ENCODE measurements around the gene PRR15L. TPM values are rescaled to one million over a fixed set of nuclear protein-coding genes. Genes with fewer than 3 reads are reported as not detected.

PRR15L gene
- total and polyA plus RNA-seq, 2 experiments from 2014 or later: 0.57 TPM; not detected in 1

DNA sequence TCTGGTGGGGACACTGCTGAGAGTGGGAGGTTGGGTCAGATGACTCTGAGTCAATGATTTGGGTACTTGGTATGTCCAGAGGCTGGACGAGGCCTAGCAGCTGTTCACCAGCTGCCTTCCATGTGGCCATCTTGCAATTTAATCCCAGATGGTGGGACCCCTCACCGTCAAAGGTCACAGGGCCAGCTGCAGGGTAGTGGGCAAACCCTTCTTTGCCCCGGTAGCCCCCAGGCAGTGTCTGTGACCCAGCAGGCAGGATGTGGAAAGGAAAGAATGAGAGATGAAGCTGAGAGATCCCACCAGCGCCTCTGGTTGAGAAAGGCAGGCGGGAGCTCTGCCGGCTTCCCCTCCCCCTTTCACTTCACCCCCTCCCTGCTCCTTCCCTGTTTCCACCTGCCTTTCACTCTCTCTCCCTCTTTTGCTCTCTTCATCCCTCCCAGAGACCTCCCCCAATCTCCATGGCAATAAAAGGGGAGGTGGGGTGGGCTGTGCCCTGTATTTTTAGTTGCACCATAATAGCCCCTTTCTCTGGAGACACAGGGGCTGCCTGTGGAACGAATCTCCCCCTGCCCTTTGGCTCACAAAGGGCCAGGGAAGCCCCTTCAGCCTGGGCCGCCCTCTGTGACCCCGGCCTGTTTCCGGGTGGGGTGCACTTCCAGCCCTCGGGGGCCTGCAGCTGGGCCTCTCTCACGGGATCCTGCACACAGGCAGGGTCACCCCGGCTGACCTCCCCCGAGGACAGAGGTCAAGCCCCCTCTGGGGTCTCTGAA, 33.5 kb upstream of the PRR15L start (continued):
- TF ChIP-seq, protein P1, sequence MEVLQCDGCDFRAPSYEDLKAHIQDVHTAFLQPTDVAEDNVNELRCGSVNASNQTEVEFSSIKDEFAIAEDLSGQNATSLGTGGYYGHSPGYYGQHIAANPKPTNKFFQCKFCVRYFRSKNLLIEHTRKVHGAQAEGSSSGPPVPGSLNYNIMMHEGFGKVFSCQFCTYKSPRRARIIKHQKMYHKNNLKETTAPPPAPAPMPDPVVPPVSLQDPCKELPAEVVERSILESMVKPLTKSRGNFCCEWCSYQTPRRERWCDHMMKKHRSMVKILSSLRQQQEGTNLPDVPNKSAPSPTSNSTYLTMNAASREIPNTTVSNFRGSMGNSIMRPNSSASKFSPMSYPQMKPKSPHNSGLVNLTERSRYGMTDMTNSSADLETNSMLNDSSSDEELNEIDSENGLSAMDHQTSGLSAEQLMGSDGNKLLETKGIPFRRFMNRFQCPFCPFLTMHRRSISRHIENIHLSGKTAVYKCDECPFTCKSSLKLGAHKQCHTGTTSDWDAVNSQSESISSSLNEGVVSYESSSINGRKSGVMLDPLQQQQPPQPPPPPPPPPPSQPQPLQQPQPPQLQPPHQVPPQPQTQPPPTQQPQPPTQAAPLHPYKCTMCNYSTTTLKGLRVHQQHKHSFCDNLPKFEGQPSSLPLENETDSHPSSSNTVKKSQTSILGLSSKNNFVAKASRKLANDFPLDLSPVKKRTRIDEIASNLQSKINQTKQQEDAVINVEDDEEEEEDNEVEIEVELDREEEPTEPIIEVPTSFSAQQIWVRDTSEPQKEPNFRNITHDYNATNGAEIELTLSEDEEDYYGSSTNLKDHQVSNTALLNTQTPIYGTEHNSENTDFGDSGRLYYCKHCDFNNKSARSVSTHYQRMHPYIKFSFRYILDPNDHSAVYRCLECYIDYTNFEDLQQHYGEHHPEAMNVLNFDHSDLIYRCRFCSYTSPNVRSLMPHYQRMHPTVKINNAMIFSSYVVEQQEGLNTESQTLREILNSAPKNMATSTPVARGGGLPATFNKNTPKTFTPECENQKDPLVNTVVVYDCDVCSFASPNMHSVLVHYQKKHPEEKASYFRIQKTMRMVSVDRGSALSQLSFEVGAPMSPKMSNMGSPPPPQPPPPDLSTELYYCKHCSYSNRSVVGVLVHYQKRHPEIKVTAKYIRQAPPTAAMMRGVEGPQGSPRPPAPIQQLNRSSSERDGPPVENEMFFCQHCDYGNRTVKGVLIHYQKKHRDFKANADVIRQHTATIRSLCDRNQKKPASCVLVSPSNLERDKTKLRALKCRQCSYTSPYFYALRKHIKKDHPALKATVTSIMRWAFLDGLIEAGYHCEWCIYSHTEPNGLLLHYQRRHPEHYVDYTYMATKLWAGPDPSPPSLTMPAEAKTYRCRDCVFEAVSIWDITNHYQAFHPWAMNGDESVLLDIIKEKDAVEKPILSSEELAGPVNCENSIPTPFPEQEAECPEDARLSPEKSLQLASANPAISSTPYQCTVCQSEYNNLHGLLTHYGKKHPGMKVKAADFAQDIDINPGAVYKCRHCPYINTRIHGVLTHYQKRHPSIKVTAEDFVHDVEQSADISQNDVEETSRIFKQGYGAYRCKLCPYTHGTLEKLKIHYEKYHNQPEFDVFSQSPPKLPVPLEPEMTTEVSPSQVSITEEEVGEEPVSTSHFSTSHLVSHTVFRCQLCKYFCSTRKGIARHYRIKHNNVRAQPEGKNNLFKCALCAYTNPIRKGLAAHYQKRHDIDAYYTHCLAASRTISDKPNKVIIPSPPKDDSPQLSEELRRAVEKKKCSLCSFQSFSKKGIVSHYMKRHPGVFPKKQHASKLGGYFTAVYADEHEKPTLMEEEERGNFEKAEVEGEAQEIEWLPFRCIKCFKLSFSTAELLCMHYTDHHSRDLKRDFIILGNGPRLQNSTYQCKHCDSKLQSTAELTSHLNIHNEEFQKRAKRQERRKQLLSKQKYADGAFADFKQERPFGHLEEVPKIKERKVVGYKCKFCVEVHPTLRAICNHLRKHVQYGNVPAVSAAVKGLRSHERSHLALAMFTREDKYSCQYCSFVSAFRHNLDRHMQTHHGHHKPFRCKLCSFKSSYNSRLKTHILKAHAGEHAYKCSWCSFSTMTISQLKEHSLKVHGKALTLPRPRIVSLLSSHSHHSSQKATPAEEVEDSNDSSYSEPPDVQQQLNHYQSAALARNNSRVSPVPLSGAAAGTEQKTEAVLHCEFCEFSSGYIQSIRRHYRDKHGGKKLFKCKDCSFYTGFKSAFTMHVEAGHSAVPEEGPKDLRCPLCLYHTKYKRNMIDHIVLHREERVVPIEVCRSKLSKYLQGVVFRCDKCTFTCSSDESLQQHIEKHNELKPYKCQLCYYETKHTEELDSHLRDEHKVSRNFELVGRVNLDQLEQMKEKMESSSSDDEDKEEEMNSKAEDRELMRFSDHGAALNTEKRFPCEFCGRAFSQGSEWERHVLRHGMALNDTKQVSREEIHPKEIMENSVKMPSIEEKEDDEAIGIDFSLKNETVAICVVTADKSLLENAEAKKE (CRISPR knock-in tag; IDR thresholded peaks at IDR 0.05): no peak
- TF ChIP-seq, protein P2, sequence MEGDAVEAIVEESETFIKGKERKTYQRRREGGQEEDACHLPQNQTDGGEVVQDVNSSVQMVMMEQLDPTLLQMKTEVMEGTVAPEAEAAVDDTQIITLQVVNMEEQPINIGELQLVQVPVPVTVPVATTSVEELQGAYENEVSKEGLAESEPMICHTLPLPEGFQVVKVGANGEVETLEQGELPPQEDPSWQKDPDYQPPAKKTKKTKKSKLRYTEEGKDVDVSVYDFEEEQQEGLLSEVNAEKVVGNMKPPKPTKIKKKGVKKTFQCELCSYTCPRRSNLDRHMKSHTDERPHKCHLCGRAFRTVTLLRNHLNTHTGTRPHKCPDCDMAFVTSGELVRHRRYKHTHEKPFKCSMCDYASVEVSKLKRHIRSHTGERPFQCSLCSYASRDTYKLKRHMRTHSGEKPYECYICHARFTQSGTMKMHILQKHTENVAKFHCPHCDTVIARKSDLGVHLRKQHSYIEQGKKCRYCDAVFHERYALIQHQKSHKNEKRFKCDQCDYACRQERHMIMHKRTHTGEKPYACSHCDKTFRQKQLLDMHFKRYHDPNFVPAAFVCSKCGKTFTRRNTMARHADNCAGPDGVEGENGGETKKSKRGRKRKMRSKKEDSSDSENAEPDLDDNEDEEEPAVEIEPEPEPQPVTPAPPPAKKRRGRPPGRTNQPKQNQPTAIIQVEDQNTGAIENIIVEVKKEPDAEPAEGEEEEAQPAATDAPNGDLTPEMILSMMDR (conservative IDR thresholded peaks at IDR 0.05; ENCODE audit: low read depth in 2 of 2): no peak
- no peak for TF ChIP-seq ZNF331 (CRISPR knock-in tag; IDR thresholded peaks at IDR 0.05; ENCODE audit: low read depth)
- TF ChIP-seq, protein P3, sequence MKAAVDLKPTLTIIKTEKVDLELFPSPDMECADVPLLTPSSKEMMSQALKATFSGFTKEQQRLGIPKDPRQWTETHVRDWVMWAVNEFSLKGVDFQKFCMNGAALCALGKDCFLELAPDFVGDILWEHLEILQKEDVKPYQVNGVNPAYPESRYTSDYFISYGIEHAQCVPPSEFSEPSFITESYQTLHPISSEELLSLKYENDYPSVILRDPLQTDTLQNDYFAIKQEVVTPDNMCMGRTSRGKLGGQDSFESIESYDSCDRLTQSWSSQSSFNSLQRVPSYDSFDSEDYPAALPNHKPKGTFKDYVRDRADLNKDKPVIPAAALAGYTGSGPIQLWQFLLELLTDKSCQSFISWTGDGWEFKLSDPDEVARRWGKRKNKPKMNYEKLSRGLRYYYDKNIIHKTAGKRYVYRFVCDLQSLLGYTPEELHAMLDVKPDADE (IDR thresholded peaks at IDR 0.05): no peak
- TF ChIP-seq POLR2AphosphoS5 (IDR thresholded peaks at IDR 0.05; ENCODE audit: low read depth): no peak
- no peak for TF ChIP-seq STAT1 (IDR thresholded peaks at IDR 0.05; ENCODE audit: unreplicated experiment)
- no peak for TF ChIP-seq EZH2phosphoT487 (IDR thresholded peaks at IDR 0.05; ENCODE audit: unreplicated experiment)
- TF ChIP-seq NANOG (IDR thresholded peaks at IDR 0.05; ENCODE audit: borderline replicate concordance): no peak
